Bronchial epithelial cell (primary cell): Measurements from ENCODE around the gene LRMDA. TPM values are rescaled to one million over a fixed set of nuclear protein-coding genes. Genes with fewer than 3 reads are reported as not detected.
A peak's percentile ranks its signal among the peaks of the same experiment; 100 is the strongest.

ENCODE experiments used
- DNase-seq: peaks from one replicate; pipeline ENCODE4 v3.0.0-alpha.2; 2010; ENCODE audit warnings: low read depth
- FAIRE-seq: peaks from 2 replicates; lab custom pipeline; 2011; peaks lifted over from hg19 to GRCh38; lab: Jason Lieb, UNC
- H3K27me3 ChIP-seq: 2 replicates; pipeline ENCODE4 v1.5.1; 2011; ENCODE audit warnings: low read length; ENCODE audit not compliant: control insufficient read depth, insufficient read depth
- H3K36me3 ChIP-seq: 2 replicates; pipeline ENCODE4 v1.5.1; 2011; ENCODE audit warnings: low read length; ENCODE audit not compliant: control insufficient read depth, insufficient read depth
- H3K4me3 ChIP-seq: 2 replicates; pipeline ENCODE4 v1.5.1; 2011; ENCODE audit warnings: mild to moderate bottlenecking, low read depth, low read length, control low read depth
- CTCF ChIP-seq: IDR thresholded peaks from 2 replicates; pipeline ENCODE4 v1.5.1; 2011; ENCODE audit warnings: mild to moderate bottlenecking, moderate library complexity, low read length, control low read depth, inconsistent platforms; ENCODE audit not compliant: insufficient read depth, severe bottlenecking
- total RNA-seq: library from RNA; depleted of rRNA; stranded (reverse); fragments of >200 nt; gene quantifications from 2 replicates; pipeline ENCODE4 v1.2.1, GENCODE V29; 2014

The LRMDA gene
- total RNA-seq, 1 donor from 2014 or later, result 1.6 TPM

- peaks cover under 1% of the 10 kb centered on the region for H3K27me3 ChIP-seq
- H3K36me3 ChIP-seq, result no peaks in the 10 kb centered on the region
- FAIRE-seq (no peak), DNase-seq (no peak)
- no peak overlapping the region for H3K4me3 ChIP-seq
- TF ChIP-seq CTCF, result no peak
These were observed 223.3 kb downstream of the LRMDA start for GRCh38 chr10:75654772-75655171.

GRCh38 chr10:75655791-75656451, 224.5 kb downstream of the LRMDA start:
- no peak for TF ChIP-seq CTCF
- DNase-seq (peak; percentile 29), FAIRE-seq (no peak)
- Histone ChIP-seq H3K27me3 (peaks cover 2% of the 10 kb centered on the region), H3K4me3 (no peak overlapping the region), H3K36me3 (no peaks in the 10 kb centered on the region)

GRCh38 chr10:75657351-75657750, 225.9 kb downstream of the LRMDA start:
- DNase-seq, result no peak
- TF ChIP-seq CTCF, result no peak
- no peaks in the 10 kb centered on the region for H3K36me3 ChIP-seq
- no peak overlapping the region for H3K4me3 ChIP-seq
- peaks cover 2% of the 10 kb centered on the region for H3K27me3 ChIP-seq
- FAIRE-seq, result no peak

- DNase-seq (no peak), FAIRE-seq (no peak)
- Histone ChIP-seq H3K27me3 (peaks cover 2% of the 10 kb centered on the region), H3K36me3 (no peaks in the 10 kb centered on the region), H3K4me3 (no peak overlapping the region)
- no peak for TF ChIP-seq CTCF
These were observed 226.6 kb downstream of the LRMDA start for GRCh38 chr10:75658036-75658435.

GRCh38 chr10:75658496-75658895, 227.1 kb downstream of the LRMDA start:
- H3K36me3 ChIP-seq, result no peaks in the 10 kb centered on the region
- TF ChIP-seq CTCF, result no peak
- no peak overlapping the region for H3K4me3 ChIP-seq
- peaks cover 2% of the 10 kb centered on the region for H3K27me3 ChIP-seq
- DNase-seq, result no peak
- no peak for FAIRE-seq

- DNase-seq, result no peak
- Histone ChIP-seq H3K27me3 (peaks cover 2% of the 10 kb centered on the region), H3K4me3 (no peak overlapping the region), H3K36me3 (no peaks in the 10 kb centered on the region)
- no peak for TF ChIP-seq CTCF
- no peak for FAIRE-seq
These were observed 227.5 kb downstream of the LRMDA start for GRCh38 chr10:75658915-75659314.
